SH-SY5Y (cell line): Measurements from ENCODE around the gene NOC2L.

Experiments used
- GATA2 ChIP-seq: IDR thresholded peaks from 2 replicates; pipeline ENCODE4 v1.6.1; 2011; ENCODE audit warnings: mild to moderate bottlenecking, low read depth, low read length
- GATA3 ChIP-seq: IDR thresholded peaks from 2 replicates; pipeline ENCODE4 v1.6.1; 2011; ENCODE audit warnings: low read depth, mild to moderate bottlenecking, low read length, moderate library complexity

DNA sequence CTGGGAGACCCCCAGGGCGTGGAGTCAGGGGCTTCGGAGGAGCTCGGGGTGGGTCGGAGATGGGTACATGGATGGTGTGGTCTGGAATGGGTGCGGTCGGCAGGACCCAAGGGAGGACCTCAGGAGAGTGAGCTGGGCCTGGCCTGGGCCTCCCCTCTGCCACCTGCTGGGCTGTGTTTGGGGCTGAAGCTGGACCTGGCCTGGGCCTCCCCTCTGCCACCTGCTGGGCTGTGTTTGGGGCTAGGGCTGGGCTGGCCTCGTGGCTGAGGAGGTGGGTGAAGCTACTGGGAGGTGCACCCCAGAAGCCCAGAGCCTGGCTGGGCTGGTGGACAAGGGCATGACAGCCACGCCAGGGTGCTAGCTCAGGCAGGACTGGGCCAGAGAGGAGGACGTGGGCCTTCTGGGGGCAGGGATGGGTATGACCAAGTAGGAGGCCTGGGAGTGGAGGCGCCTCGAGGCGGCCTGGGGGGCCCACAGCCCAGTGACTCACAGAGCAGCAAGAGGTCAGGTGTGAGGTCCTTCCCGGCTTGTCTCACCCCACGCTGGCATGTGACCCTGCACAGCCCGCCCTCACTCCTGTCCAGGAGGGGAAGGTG lies 20.9 kb downstream of the NOC2L start:
- TF ChIP-seq GATA3 (no peak), GATA2 (no peak)
